K562 (cell line): ENCODE data around the gene DNAAF3. TPM values are rescaled to one million over a fixed set of nuclear protein-coding genes. Genes with fewer than 3 reads are reported as not detected.

Experiments
- ETV1 ChIP-seq: fragments of 450-650 bp; conservative IDR thresholded peaks from 2 replicates; pipeline ENCODE4 v1.6.1; 2016; ENCODE audit warnings: missing genetic modification characterization, control low read depth, low read depth, missing compliant biosample characterization
- FOS ChIP-seq: IDR thresholded peaks from 3 replicates; pipeline ENCODE4 v1.6.1; 2011; ENCODE audit not compliant: insufficient read length; ENCODE audit errors: extremely low read depth
- GABPB1 ChIP-seq: sonication (generic); formaldehyde crosslinking; IDR thresholded peaks from 2 replicates; pipeline ENCODE4 v1.8.0; 2022; ENCODE audit warnings: mild to moderate bottlenecking, missing genetic modification reagents
- MXI1 ChIP-seq: IDR thresholded peaks from 2 replicates; pipeline ENCODE4 v1.6.1; 2011; ENCODE audit warnings: low read depth, mild to moderate bottlenecking, improper control_type of control experiment, low read length
- NCOR1 ChIP-seq: fragments of 450-650 bp; IDR thresholded peaks from 2 replicates; pipeline ENCODE4 v1.6.1; 2016; ENCODE audit warnings: mild to moderate bottlenecking, moderate library complexity
- SRSF1 ChIP-seq: fragments of 200-400 bp; formaldehyde crosslinking; IDR thresholded peaks from 2 replicates; pipeline ENCODE4 v1.6.1; 2017; ENCODE audit warnings: mild to moderate bottlenecking, low read depth, low read length, moderate library complexity
- THRAP3 ChIP-seq: fragments of 450-650 bp; IDR thresholded peaks from 2 replicates; pipeline ENCODE4 v1.6.1; 2016; ENCODE audit warnings: mild to moderate bottlenecking, inconsistent platforms, borderline replicate concordance
- polyA plus RNA-seq, 8 experiments: library from polyadenylated mRNA; depleted of rRNA in 4 of 8; stranded (reverse) in 5 of 8; unstranded in 3 of 8; fragments of >200 nt; fragmentation: Nextera tagmentation in 2 of 8; fragmentation: Illumina TruSeq in 1 of 8; extraction: Ambion mirVana in 2 of 8; extraction: Trizol in 1 of 8; gene quantifications; 2 replicates each; pipeline versions ENCODE4 v1.2.1 to v1.2.3, GENCODE V29; 2011 to 2014; ENCODE audit warnings: inconsistent platforms in 1 of 8, missing spikeins in 1 of 8
- total RNA-seq, 7 experiments: library from RNA; depleted of rRNA in 6 of 7; stranded (reverse); fragments of >200 nt in 6 of 7; fragmentation: Illumina TruSeq in 2 of 7; extraction: Trizol in 2 of 7; gene quantifications; 2 replicates each; pipeline versions ENCODE4 v1.2.1 to v1.2.3, GENCODE V29; 2011 to 2021; ENCODE audit warnings: low replicate concordance in 1 of 7
- TF ChIP-seq, protein P1 (sequence below): sonication (generic); formaldehyde crosslinking; IDR thresholded peaks from 2 replicates; pipeline ENCODE4 v1.8.1; 2023; ENCODE audit warnings: mild to moderate bottlenecking, missing genetic modification reagents
- TF ChIP-seq, protein P2 (sequence below): fragments of 450-650 bp; IDR thresholded peaks from 2 replicates; pipeline ENCODE4 v1.6.1; 2017; ENCODE audit warnings: antibody characterized with exemption, mild to moderate bottlenecking
- TF ChIP-seq, protein P3 (sequence below): sonication (generic); formaldehyde crosslinking; IDR thresholded peaks from 2 replicates; pipeline ENCODE4 v1.5.0; 2020; ENCODE audit warnings: missing genetic modification reagents
- TF ChIP-seq, protein P4 (sequence below): fragments of 450-650 bp; IDR thresholded peaks from 2 replicates; pipeline ENCODE4 v1.6.1; 2014; ENCODE audit warnings: low read depth, mild to moderate bottlenecking, moderate library complexity, borderline replicate concordance
- TF ChIP-seq, protein P5 (sequence below): fragments of 250-450 bp; sonication (Bioruptor Pico); IDR thresholded peaks from 2 replicates; pipeline ENCODE4 v1.8.0; 2022; ENCODE audit warnings: moderate library complexity, mild to moderate bottlenecking, inconsistent platforms
- TF ChIP-seq, protein P6 (sequence below): fragments of 450-650 bp; IDR thresholded peaks from 2 replicates; pipeline ENCODE4 v1.6.1; 2016; ENCODE audit warnings: mild to moderate bottlenecking
- TF ChIP-seq, protein P7 (sequence below): fragments of 450-650 bp; formaldehyde crosslinking; IDR thresholded peaks from 2 replicates; pipeline ENCODE4 v1.4.0; 2022; ENCODE audit warnings: missing genetic modification characterization

DNAAF3 gene
- total and polyA plus RNA-seq, 9 of the 15 experiments (the other 6 are each of a cell fraction or from before 2014, with no cell fraction given): 21.6 to 61.5 (median 43.0) TPM

DNA sequence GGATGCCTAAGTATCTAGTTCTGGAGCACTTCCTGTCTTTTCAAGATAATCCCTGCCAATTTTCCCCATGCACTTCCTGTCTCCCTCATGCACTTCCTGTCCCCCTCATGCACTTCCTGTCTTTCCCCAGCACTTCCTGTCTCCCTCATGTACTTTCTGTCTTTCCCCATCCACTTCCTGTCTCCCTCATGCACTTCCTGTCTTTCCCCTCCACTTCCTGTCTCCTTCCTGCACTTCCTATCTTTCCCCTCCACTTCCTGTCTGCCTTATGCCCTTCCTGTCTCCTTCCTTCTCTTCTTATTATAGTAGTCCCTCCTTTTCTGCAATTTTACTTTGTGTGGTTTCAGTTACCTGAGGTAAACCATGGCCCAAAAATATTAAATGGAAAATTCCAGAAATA, 14.4 kb downstream of the DNAAF3 start (continued):
- TF ChIP-seq, protein P1, sequence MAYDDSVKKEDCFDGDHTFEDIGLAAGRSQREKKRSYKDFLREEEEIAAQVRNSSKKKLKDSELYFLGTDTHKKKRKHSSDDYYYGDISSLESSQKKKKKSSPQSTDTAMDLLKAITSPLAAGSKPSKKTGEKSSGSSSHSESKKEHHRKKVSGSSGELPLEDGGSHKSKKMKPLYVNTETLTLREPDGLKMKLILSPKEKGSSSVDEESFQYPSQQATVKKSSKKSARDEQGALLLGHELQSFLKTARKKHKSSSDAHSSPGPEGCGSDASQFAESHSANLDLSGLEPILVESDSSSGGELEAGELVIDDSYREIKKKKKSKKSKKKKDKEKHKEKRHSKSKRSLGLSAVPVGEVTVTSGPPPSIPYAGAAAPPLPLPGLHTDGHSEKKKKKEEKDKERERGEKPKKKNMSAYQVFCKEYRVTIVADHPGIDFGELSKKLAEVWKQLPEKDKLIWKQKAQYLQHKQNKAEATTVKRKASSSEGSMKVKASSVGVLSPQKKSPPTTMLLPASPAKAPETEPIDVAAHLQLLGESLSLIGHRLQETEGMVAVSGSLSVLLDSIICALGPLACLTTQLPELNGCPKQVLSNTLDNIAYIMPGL (CRISPR knock-in tag): no peak
- TF ChIP-seq GABPB1 (CRISPR knock-in tag) (no peak), NCOR1 (peak; percentile 28; the same call in 1 of the 2 replicates), FOS (no peak), SRSF1 (no peak), ETV1 (tag) (peak; percentile 81), MXI1 (no peak), THRAP3 (peak; percentile 98)
- TF ChIP-seq, protein P2, sequence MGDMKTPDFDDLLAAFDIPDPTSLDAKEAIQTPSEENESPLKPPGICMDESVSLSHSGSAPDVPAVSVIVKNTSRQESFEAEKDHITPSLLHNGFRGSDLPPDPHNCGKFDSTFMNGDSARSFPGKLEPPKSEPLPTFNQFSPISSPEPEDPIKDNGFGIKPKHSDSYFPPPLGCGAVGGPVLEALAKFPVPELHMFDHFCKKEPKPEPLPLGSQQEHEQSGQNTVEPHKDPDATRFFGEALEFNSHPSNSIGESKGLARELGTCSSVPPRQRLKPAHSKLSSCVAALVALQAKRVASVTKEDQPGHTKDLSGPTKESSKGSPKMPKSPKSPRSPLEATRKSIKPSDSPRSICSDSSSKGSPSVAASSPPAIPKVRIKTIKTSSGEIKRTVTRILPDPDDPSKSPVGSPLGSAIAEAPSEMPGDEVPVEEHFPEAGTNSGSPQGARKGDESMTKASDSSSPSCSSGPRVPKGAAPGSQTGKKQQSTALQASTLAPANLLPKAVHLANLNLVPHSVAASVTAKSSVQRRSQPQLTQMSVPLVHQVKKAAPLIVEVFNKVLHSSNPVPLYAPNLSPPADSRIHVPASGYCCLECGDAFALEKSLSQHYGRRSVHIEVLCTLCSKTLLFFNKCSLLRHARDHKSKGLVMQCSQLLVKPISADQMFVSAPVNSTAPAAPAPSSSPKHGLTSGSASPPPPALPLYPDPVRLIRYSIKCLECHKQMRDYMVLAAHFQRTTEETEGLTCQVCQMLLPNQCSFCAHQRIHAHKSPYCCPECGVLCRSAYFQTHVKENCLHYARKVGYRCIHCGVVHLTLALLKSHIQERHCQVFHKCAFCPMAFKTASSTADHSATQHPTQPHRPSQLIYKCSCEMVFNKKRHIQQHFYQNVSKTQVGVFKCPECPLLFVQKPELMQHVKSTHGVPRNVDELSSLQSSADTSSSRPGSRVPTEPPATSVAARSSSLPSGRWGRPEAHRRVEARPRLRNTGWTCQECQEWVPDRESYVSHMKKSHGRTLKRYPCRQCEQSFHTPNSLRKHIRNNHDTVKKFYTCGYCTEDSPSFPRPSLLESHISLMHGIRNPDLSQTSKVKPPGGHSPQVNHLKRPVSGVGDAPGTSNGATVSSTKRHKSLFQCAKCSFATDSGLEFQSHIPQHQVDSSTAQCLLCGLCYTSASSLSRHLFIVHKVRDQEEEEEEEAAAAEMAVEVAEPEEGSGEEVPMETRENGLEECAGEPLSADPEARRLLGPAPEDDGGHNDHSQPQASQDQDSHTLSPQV: 0 out of 2 replicates have a peak, but pooled peaks have one; percentile 15
- TF ChIP-seq, protein P3, sequence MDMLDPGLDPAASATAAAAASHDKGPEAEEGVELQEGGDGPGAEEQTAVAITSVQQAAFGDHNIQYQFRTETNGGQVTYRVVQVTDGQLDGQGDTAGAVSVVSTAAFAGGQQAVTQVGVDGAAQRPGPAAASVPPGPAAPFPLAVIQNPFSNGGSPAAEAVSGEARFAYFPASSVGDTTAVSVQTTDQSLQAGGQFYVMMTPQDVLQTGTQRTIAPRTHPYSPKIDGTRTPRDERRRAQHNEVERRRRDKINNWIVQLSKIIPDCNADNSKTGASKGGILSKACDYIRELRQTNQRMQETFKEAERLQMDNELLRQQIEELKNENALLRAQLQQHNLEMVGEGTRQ (CRISPR knock-in tag): no peak
- TF ChIP-seq, protein P4, sequence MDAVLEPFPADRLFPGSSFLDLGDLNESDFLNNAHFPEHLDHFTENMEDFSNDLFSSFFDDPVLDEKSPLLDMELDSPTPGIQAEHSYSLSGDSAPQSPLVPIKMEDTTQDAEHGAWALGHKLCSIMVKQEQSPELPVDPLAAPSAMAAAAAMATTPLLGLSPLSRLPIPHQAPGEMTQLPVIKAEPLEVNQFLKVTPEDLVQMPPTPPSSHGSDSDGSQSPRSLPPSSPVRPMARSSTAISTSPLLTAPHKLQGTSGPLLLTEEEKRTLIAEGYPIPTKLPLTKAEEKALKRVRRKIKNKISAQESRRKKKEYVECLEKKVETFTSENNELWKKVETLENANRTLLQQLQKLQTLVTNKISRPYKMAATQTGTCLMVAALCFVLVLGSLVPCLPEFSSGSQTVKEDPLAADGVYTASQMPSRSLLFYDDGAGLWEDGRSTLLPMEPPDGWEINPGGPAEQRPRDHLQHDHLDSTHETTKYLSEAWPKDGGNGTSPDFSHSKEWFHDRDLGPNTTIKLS: no peak
- TF ChIP-seq, protein P5, sequence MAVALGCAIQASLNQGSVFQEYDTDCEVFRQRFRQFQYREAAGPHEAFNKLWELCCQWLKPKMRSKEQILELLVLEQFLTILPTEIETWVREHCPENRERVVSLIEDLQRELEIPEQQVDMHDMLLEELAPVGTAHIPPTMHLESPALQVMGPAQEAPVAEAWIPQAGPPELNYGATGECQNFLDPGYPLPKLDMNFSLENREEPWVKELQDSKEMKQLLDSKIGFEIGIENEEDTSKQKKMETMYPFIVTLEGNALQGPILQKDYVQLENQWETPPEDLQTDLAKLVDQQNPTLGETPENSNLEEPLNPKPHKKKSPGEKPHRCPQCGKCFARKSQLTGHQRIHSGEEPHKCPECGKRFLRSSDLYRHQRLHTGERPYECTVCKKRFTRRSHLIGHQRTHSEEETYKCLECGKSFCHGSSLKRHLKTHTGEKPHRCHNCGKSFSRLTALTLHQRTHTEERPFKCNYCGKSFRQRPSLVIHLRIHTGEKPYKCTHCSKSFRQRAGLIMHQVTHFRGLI: no peak
- TF ChIP-seq, protein P6, sequence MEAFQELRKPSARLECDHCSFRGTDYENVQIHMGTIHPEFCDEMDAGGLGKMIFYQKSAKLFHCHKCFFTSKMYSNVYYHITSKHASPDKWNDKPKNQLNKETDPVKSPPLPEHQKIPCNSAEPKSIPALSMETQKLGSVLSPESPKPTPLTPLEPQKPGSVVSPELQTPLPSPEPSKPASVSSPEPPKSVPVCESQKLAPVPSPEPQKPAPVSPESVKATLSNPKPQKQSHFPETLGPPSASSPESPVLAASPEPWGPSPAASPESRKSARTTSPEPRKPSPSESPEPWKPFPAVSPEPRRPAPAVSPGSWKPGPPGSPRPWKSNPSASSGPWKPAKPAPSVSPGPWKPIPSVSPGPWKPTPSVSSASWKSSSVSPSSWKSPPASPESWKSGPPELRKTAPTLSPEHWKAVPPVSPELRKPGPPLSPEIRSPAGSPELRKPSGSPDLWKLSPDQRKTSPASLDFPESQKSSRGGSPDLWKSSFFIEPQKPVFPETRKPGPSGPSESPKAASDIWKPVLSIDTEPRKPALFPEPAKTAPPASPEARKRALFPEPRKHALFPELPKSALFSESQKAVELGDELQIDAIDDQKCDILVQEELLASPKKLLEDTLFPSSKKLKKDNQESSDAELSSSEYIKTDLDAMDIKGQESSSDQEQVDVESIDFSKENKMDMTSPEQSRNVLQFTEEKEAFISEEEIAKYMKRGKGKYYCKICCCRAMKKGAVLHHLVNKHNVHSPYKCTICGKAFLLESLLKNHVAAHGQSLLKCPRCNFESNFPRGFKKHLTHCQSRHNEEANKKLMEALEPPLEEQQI: no peak
- TF ChIP-seq, protein P7, sequence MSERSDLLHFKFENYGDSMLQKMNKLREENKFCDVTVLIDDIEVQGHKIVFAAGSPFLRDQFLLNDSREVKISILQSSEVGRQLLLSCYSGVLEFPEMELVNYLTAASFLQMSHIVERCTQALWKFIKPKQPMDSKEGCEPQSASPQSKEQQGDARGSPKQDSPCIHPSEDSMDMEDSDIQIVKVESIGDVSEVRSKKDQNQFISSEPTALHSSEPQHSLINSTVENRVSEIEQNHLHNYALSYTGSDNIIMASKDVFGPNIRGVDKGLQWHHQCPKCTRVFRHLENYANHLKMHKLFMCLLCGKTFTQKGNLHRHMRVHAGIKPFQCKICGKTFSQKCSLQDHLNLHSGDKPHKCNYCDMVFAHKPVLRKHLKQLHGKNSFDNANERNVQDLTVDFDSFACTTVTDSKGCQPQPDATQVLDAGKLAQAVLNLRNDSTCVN (CRISPR knock-in tag): peak; percentile 91
